WTC11 (cell line): ENCODE data around the gene ADGRL3. TPM values are rescaled to one million over a fixed set of nuclear protein-coding genes. Genes with fewer than 3 reads are reported as not detected.

Experiments
- ATAC-seq: fragments of 200-7000 bp; cut with Tn5 transposase; 2 replicates; pipeline ENCODE4 v1.10.0; 2021; ENCODE audit warnings: mild to moderate bottlenecking, moderate library complexity
- CTCF ChIA-PET: fragments of 300-600 bp; sonication (Branson Sonifier 250); formaldehyde crosslinking; loops from one replicate; lab custom pipeline; 2021; ENCODE audit warnings: antibody characterized with exemption; lab: Charles Lee
- POLR2A ChIA-PET: fragments of 350-600 bp; sonication (Branson Sonifier 250); formaldehyde crosslinking; loops from one replicate; lab custom pipeline; 2021; ENCODE audit warnings: antibody characterized with exemption; lab: Charles Lee
- DNase-seq: peaks from one replicate; pipeline ENCODE4 v3.0.0; 2021; ENCODE audit warnings: low spot score
- H3K27ac Mint-ChIP-seq: 2 replicates; pipeline ENCODE4 v1.8.0; 2021; ENCODE audit warnings: mixed read lengths
- H3K27me3 Mint-ChIP-seq: 2 replicates; pipeline ENCODE4 v1.8.0; 2021; ENCODE audit warnings: low read depth, mild to moderate bottlenecking, moderate library complexity, mixed read lengths
- H3K36me3 Mint-ChIP-seq: 2 replicates; pipeline ENCODE4 v1.8.0; 2021; ENCODE audit warnings: mixed read lengths
- H3K4me1 Mint-ChIP-seq: 2 replicates; pipeline ENCODE4 v1.8.0; 2022; ENCODE audit warnings: mixed read lengths
- H3K4me3 Mint-ChIP-seq: 2 replicates; pipeline ENCODE4 v1.8.0; 2021; ENCODE audit warnings: mild to moderate bottlenecking, moderate library complexity, mixed read lengths
- H3K9me3 Mint-ChIP-seq: 2 replicates; pipeline ENCODE4 v1.8.0; 2021; ENCODE audit warnings: mixed read lengths
- AR ChIP-seq: fragments of 250-450 bp; sonication (Bioruptor Pico); IDR thresholded peaks from 2 replicates; pipeline ENCODE4 v1.9.0; 2021; ENCODE audit warnings: mild to moderate bottlenecking
- ATF6 ChIP-seq: sonication (generic); formaldehyde crosslinking; IDR thresholded peaks from 2 replicates; pipeline ENCODE4 v1.8.1; 2023; ENCODE audit warnings: mild to moderate bottlenecking, missing genetic modification reagents
- CDX4 ChIP-seq: fragments of 250-450 bp; sonication (Bioruptor Pico); IDR thresholded peaks from 2 replicates; pipeline ENCODE4 v1.9.0; 2021; ENCODE audit warnings: moderate library complexity, mild to moderate bottlenecking, inconsistent platforms, borderline replicate concordance
- EMX1 ChIP-seq: fragments of 250-450 bp; sonication (Bioruptor Pico); IDR thresholded peaks from 2 replicates; pipeline ENCODE4 v1.8.0; 2021; ENCODE audit warnings: mild to moderate bottlenecking
- ERG ChIP-seq: fragments of 250-450 bp; sonication (Bioruptor Pico); IDR thresholded peaks from 2 replicates; pipeline ENCODE4 v1.8.0; 2021; ENCODE audit warnings: mild to moderate bottlenecking
- ESRRA ChIP-seq: sonication (generic); formaldehyde crosslinking; IDR thresholded peaks from 2 replicates; pipeline ENCODE4 v1.8.1; 2022; ENCODE audit warnings: mild to moderate bottlenecking, missing genetic modification reagents, borderline replicate concordance
- FOXK1 ChIP-seq: sonication (generic); formaldehyde crosslinking; IDR thresholded peaks from 2 replicates; pipeline ENCODE4 v1.8.0; 2022; ENCODE audit warnings: mild to moderate bottlenecking, moderate library complexity, missing genetic modification reagents
- FOXP4 ChIP-seq: sonication (generic); formaldehyde crosslinking; IDR thresholded peaks from 2 replicates; pipeline ENCODE4 v1.8.0; 2022; ENCODE audit warnings: mild to moderate bottlenecking, missing genetic modification reagents
- GRHL2 ChIP-seq: fragments of 250-450 bp; sonication (Bioruptor Pico); IDR thresholded peaks from 2 replicates; pipeline ENCODE4 v1.8.0; 2022; ENCODE audit warnings: mild to moderate bottlenecking, moderate library complexity; ENCODE audit not compliant: insufficient replicate concordance, severe bottlenecking
- JUN ChIP-seq: sonication (generic); formaldehyde crosslinking; IDR thresholded peaks from 2 replicates; pipeline ENCODE4 v1.8.0; 2023; ENCODE audit warnings: mild to moderate bottlenecking, missing genetic modification reagents
- NFATC4 ChIP-seq: fragments of 250-450 bp; sonication (Bioruptor Pico); IDR thresholded peaks from 2 replicates; pipeline ENCODE4 v1.9.0; 2021; ENCODE audit warnings: mild to moderate bottlenecking
- NFE2L1 ChIP-seq: sonication (generic); formaldehyde crosslinking; IDR thresholded peaks from 2 replicates; pipeline ENCODE4 v1.8.1; 2023; ENCODE audit warnings: missing genetic modification reagents
- NFYB ChIP-seq: sonication (generic); formaldehyde crosslinking; conservative IDR thresholded peaks from 2 replicates; pipeline ENCODE4 v1.8.0; 2022; ENCODE audit warnings: low read depth, missing genetic modification reagents
- NR1H2 ChIP-seq: sonication (generic); formaldehyde crosslinking; IDR thresholded peaks from 2 replicates; pipeline ENCODE4 v1.9.0; 2021; ENCODE audit warnings: mild to moderate bottlenecking, moderate library complexity, missing genetic modification reagents
- SMAD4 ChIP-seq: sonication (generic); formaldehyde crosslinking; IDR thresholded peaks from 2 replicates; pipeline ENCODE4 v1.8.0; 2022; ENCODE audit warnings: mild to moderate bottlenecking, missing genetic modification reagents
- SOX15 ChIP-seq: fragments of 250-450 bp; sonication (Bioruptor Pico); IDR thresholded peaks from 2 replicates; pipeline ENCODE4 v1.9.0; 2021; ENCODE audit warnings: mild to moderate bottlenecking
- STAT6 ChIP-seq: sonication (generic); formaldehyde crosslinking; conservative IDR thresholded peaks from 2 replicates; pipeline ENCODE4 v1.8.1; 2023; ENCODE audit warnings: mild to moderate bottlenecking, low read depth, missing genetic modification reagents, moderate library complexity
- ZNF121 ChIP-seq: sonication (generic); formaldehyde crosslinking; IDR thresholded peaks from 2 replicates; pipeline ENCODE4 v1.8.0; 2023; ENCODE audit warnings: missing genetic modification reagents
- ZNF232 ChIP-seq: sonication (generic); formaldehyde crosslinking; IDR thresholded peaks from 2 replicates; pipeline ENCODE4 v1.8.0; 2022; ENCODE audit warnings: mild to moderate bottlenecking, missing genetic modification reagents
- ZNF396 ChIP-seq: fragments of 250-450 bp; sonication (Bioruptor Pico); IDR thresholded peaks from 2 replicates; pipeline ENCODE4 v1.8.0; 2021; ENCODE audit warnings: mild to moderate bottlenecking, moderate library complexity, borderline replicate concordance
- ZNF425 ChIP-seq: fragments of 250-450 bp; sonication (Bioruptor Pico); conservative IDR thresholded peaks from 2 replicates; pipeline ENCODE4 v1.9.0; 2021; ENCODE audit warnings: mild to moderate bottlenecking
- total RNA-seq: library from RNA; stranded (reverse); gene quantifications from 3 replicates; pipeline ENCODE4 v1.2.3, GENCODE V29; 2021

ADGRL3 gene
- total RNA-seq, 1 experiment from 2014 or later, result 8.7 TPM

GRCh38 chr4:61773655-61774245 is 573.6 kb downstream of the ADGRL3 start:
- Mint-ChIP-seq H3K36me3 (peaks cover 20% of the 10 kb centered on the region), H3K9me3 (peaks cover 3% of the 10 kb centered on the region), H3K4me1 (peaks cover 60% of the 10 kb centered on the region), H3K27me3 (peaks cover 3% of the 10 kb centered on the region; the same call in 1 of the 2 replicates), H3K27ac (peak overlapping the region; percentile 96), H3K4me3 (peak overlapping the region; percentile 28)
- TF ChIP-seq CDX4 (CRISPR knock-in tag) (no peak), ZNF396 (CRISPR knock-in tag) (no peak), EMX1 (no peak), GRHL2 (no peak), JUN (CRISPR knock-in tag) (no peak), ZNF232 (no peak)
- ChIA-PET POLR2A (no interaction called here), CTCF (no interaction called here)
- ATAC-seq (peak; percentile 39), DNase-seq (no peak)

GRCh38 chr4:61782133-61782532 is 582.0 kb downstream of the ADGRL3 start:
- peaks cover 4% of the 10 kb centered on the region; the same call in 1 of the 2 replicates for H3K36me3 Mint-ChIP-seq
- ChIA-PET CTCF (no interaction called here), POLR2A (no interaction called here)
- no peak overlapping the region for H3K4me3 Mint-ChIP-seq
- DNase-seq, result no peak
- no peak for ATAC-seq
- TF ChIP-seq ATF6 (CRISPR knock-in tag) (no peak), NFYB (CRISPR knock-in tag) (no peak), JUN (CRISPR knock-in tag) (no peak), NFE2L1 (CRISPR knock-in tag) (no peak), NR1H2 (CRISPR knock-in tag) (no peak), ZNF396 (CRISPR knock-in tag) (no peak), SOX15 (CRISPR knock-in tag) (no peak), AR (CRISPR knock-in tag) (no peak), NFATC4 (CRISPR knock-in tag) (no peak), ESRRA (CRISPR knock-in tag) (no peak), FOXP4 (no peak), ZNF121 (no peak), EMX1 (no peak), STAT6 (CRISPR knock-in tag) (no peak), SMAD4 (CRISPR knock-in tag) (no peak), ERG (CRISPR knock-in tag) (no peak), ZNF425 (CRISPR knock-in tag) (no peak), FOXK1 (no peak)
- no peak overlapping the region for H3K27ac Mint-ChIP-seq
- peaks cover 23% of the 10 kb centered on the region for H3K4me1 Mint-ChIP-seq
- no peaks in the 10 kb centered on the region for H3K27me3 Mint-ChIP-seq
- no peaks in the 10 kb centered on the region; the same call in 1 of the 2 replicates for H3K9me3 Mint-ChIP-seq
